PC-9 (cell line): ENCODE results near the gene TMEM207. TPM values are rescaled to one million over a fixed set of nuclear protein-coding genes. Genes with fewer than 3 reads are reported as not detected.

Experiments used
- BruUV-seq: library from RNA; stranded (reverse); fragments of 400-500 nt; replicated peaks from 2 replicates; lab custom pipeline; 2021; lab: Mats Ljungman, UMichigan
- CTCF ChIA-PET: fragments of 300-600 bp; sonication (Branson Sonifier 250); formaldehyde crosslinking; loops from one replicate; lab custom pipeline; 2022; ENCODE audit warnings: antibody characterized with exemption; lab: Charles Lee
- POLR2A ChIA-PET: fragments of 300-600 bp; sonication (Branson Sonifier 250); formaldehyde crosslinking; loops from one replicate; lab custom pipeline; 2022; ENCODE audit warnings: antibody characterized with exemption; ENCODE audit not compliant: unreplicated experiment; lab: Charles Lee
- DNase-seq, 2 experiments: peaks; one replicate each; pipeline versions ENCODE4 v3.0.0 to v3.0.0-alpha.2; 2015 to 2022; ENCODE audit warnings: mixed read lengths in 1 of 2
- H2AFZ ChIP-seq: fragments of 200-600 bp; sonication (generic); 2 replicates; pipeline ENCODE4 v1.8.1; 2017; ENCODE audit warnings: antibody characterized with exemption
- H3F3A ChIP-seq: fragments of 200-600 bp; sonication (generic); 2 replicates; pipeline ENCODE4 v1.8.1; 2017; ENCODE audit warnings: antibody characterized with exemption, mild to moderate bottlenecking, low read depth; ENCODE audit not compliant: insufficient read depth
- H3K27ac ChIP-seq: fragments of 200-600 bp; sonication (generic); 2 replicates; pipeline ENCODE4 v1.6.1; 2016; ENCODE audit warnings: mixed run types
- H3K27me3 ChIP-seq: fragments of 200-600 bp; sonication (generic); 2 replicates; pipeline ENCODE4 v1.6.1; 2016; ENCODE audit warnings: low read depth, mixed run types; ENCODE audit not compliant: insufficient read depth
- H3K36me3 ChIP-seq: fragments of 200-600 bp; sonication (generic); 2 replicates; pipeline ENCODE4 v1.6.1; 2016; ENCODE audit warnings: low read depth, mixed run types
- H3K4me1 ChIP-seq: fragments of 200-600 bp; sonication (generic); replicated peaks from 2 replicates; pipeline ENCODE4 v1.6.1; 2016; ENCODE audit warnings: mixed run types; ENCODE audit not compliant: insufficient read depth
- H3K4me2 ChIP-seq: fragments of 200-600 bp; sonication (generic); 2 replicates; pipeline ENCODE4 v1.6.1; 2017; ENCODE audit warnings: mixed run types
- H3K4me3 ChIP-seq: fragments of 200-600 bp; sonication (generic); 2 replicates; pipeline ENCODE4 v1.6.1; 2016; ENCODE audit warnings: mixed run types
- H3K79me2 ChIP-seq: fragments of 200-600 bp; sonication (generic); 2 replicates; pipeline ENCODE4 v1.6.1; 2017; ENCODE audit warnings: low read depth, mixed run types
- H3K9me2 ChIP-seq: fragments of 200-600 bp; sonication (generic); 2 replicates; pipeline ENCODE4 v1.8.1; 2017; ENCODE audit warnings: mild to moderate bottlenecking; ENCODE audit not compliant: insufficient read depth
- H3K9me3 ChIP-seq: fragments of 200-600 bp; sonication (generic); 2 replicates; pipeline ENCODE4 v1.8.1; 2016; ENCODE audit warnings: low read depth; ENCODE audit not compliant: insufficient read depth
- H4K20me1 ChIP-seq: fragments of 200-600 bp; sonication (generic); 2 replicates; pipeline ENCODE4 v1.8.1; 2017; ENCODE audit not compliant: insufficient read depth
- EZH2 ChIP-seq: fragments of 200-600 bp; sonication (generic); IDR thresholded peaks from 2 replicates; pipeline ENCODE4 v1.8.0; 2017; ENCODE audit warnings: antibody characterized with exemption, low read depth
- intact Hi-C: fragments of 100-400 bp; cut with micrococcal nuclease; formaldehyde crosslinking; loops from one replicate; pipeline ENCODE4 v1.10.0; 2022; ENCODE audit not compliant: unreplicated experiment
- total RNA-seq: library from RNA; stranded (reverse); gene quantifications from 2 replicates; pipeline ENCODE4 v1.2.3, GENCODE V29; 2021
- TF ChIP-seq, protein P1 (sequence below): fragments of 200-600 bp; sonication (generic); conservative IDR thresholded peaks from 2 replicates; pipeline ENCODE4 v1.6.1; 2017; ENCODE audit warnings: mixed run types, antibody characterized with exemption, mild to moderate bottlenecking, moderate library complexity

The TMEM207 gene
- total RNA-seq, 1 experiment from 2014 or later = not detected

DNA sequence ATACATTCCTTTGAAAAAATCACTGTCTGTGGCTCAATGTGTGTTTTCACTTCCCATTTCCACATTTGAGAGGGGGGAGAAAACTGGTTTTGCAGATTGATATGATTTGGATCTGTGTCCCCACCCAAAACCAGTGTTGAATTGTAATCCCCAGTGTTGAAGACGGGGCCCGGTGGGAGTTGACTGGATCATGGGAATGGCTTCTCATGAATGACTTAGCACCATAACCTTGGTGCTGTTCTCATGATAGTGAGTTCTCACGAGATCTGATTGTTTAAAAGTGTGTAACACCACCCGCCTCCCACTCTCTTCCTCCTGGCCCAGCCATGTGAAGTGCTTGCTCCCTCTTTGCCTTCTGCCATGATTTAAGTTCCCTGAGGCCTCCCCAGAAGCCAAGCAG lies 16.1 kb downstream of the TMEM207 start:
- H3K4me2 ChIP-seq = no peak overlapping the region
- H4K20me1 ChIP-seq = no peaks in the 10 kb centered on the region
- H3K9me2 ChIP-seq = no peaks in the 10 kb centered on the region
- H3F3A ChIP-seq = no peaks in the 10 kb centered on the region
- POLR2A ChIA-PET = no interaction called here
- intact Hi-C loops = no loop called here
- TF ChIP-seq EZH2 = no peak
- TF ChIP-seq, protein P1, sequence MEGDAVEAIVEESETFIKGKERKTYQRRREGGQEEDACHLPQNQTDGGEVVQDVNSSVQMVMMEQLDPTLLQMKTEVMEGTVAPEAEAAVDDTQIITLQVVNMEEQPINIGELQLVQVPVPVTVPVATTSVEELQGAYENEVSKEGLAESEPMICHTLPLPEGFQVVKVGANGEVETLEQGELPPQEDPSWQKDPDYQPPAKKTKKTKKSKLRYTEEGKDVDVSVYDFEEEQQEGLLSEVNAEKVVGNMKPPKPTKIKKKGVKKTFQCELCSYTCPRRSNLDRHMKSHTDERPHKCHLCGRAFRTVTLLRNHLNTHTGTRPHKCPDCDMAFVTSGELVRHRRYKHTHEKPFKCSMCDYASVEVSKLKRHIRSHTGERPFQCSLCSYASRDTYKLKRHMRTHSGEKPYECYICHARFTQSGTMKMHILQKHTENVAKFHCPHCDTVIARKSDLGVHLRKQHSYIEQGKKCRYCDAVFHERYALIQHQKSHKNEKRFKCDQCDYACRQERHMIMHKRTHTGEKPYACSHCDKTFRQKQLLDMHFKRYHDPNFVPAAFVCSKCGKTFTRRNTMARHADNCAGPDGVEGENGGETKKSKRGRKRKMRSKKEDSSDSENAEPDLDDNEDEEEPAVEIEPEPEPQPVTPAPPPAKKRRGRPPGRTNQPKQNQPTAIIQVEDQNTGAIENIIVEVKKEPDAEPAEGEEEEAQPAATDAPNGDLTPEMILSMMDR = no peak
- no peak overlapping the region for H2AFZ ChIP-seq
- no peak for DNase-seq
- no peaks in the 10 kb centered on the region for H3K36me3 ChIP-seq
- no peak overlapping the region for H3K4me3 ChIP-seq
- H3K27ac ChIP-seq = no peak overlapping the region
- H3K9me3 ChIP-seq = peaks cover 11% of the 10 kb centered on the region; the same call in 1 of the 2 replicates
- CTCF ChIA-PET = no interaction called here
- H3K27me3 ChIP-seq = no peaks in the 10 kb centered on the region
- H3K79me2 ChIP-seq = no peaks in the 10 kb centered on the region
- BruUV-seq = no TSS peak
- no peaks in the 10 kb centered on the region for H3K4me1 ChIP-seq

DNA sequence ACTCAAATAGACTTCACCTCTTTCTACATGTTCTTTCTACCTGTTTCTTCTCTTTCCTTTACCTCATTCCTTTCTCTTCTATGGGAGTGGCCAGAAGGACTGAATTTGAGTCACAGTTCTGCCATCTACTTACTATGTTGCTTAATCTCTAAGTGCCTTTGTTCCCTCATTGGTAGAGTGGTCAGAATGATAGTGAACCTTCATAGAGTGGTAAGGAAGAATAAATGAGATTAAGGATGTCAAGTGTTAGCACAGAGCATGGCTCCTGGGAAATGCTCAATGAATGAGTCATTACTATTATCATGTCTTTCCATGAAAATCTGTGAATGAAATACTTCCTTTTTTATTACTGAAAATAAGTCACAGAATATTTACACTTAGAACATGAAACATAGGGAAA lies 17.5 kb downstream of the TMEM207 start:
- intact Hi-C loops = no loop called here
- Histone ChIP-seq H3K79me2 (no peaks in the 10 kb centered on the region), H3K27me3 (no peaks in the 10 kb centered on the region), H3K4me1 (no peaks in the 10 kb centered on the region), H3K36me3 (no peaks in the 10 kb centered on the region), H3K27ac (no peak overlapping the region), H3K4me3 (no peak overlapping the region), H3F3A (no peaks in the 10 kb centered on the region), H2AFZ (no peak overlapping the region), H3K9me2 (no peaks in the 10 kb centered on the region), H4K20me1 (no peaks in the 10 kb centered on the region), H3K4me2 (no peak overlapping the region), H3K9me3 (peaks cover 11% of the 10 kb centered on the region; the same call in 1 of the 2 replicates)
- ChIA-PET CTCF (no interaction called here), POLR2A (no interaction called here)
- TF ChIP-seq EZH2 = no peak
- TF ChIP-seq, protein P1 = no peak
- DNase-seq = no peak
- no TSS peak for BruUV-seq

DNA sequence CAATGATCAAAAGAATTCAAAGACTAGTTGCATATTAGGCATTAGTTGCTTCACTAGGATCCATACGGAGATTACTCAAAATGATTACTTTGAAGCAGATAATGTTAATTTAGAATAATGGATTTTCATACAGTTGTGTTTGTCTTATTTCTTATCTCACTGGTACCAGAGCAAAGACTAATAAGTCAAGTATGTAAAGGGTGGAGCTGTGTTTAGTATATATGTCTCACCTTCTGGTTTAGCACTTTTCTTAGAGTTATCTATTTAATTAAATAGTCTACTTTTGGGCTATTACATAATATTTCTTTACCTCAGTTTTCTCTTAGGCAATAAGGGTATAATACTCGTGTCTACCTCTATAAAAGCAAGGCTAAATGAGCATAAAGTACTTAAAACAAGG lies 18.8 kb downstream of the TMEM207 start:
- ChIA-PET CTCF (no interaction called here), POLR2A (no interaction called here)
- Histone ChIP-seq H3K9me3 (peaks cover 11% of the 10 kb centered on the region; the same call in 1 of the 2 replicates), H3K36me3 (no peaks in the 10 kb centered on the region), H3K79me2 (no peaks in the 10 kb centered on the region), H4K20me1 (no peaks in the 10 kb centered on the region), H2AFZ (no peak overlapping the region), H3F3A (no peaks in the 10 kb centered on the region), H3K4me1 (no peaks in the 10 kb centered on the region), H3K27me3 (no peaks in the 10 kb centered on the region), H3K27ac (no peak overlapping the region), H3K4me3 (no peak overlapping the region), H3K4me2 (no peak overlapping the region), H3K9me2 (no peaks in the 10 kb centered on the region)
- intact Hi-C loops = no loop called here
- BruUV-seq = no TSS peak
- TF ChIP-seq, protein P1 = no peak
- TF ChIP-seq EZH2 = no peak
- DNase-seq = no peak
